Mesothelial cell of epicardium (in vitro differentiated cells): ENCODE measurements around the gene SYNE2. TPM values are rescaled to one million over a fixed set of nuclear protein-coding genes. Genes with fewer than 3 reads are reported as not detected.
"Not testable (repeated sequence)": the region's sequence is repeated elsewhere in the genome, so short reads cannot be mapped to it uniquely, and the experiment has no call there.

Source experiments
- DNase-seq, 2 experiments: peaks; one replicate each; pipeline ENCODE4 v3.0.0; 2021; ENCODE audit warnings: low spot score in 2 of 2; ENCODE audit not compliant: unreplicated experiment in 2 of 2
- H3K27ac Mint-ChIP-seq: 2 replicates; pipeline ENCODE4 v1.8.0; 2021; ENCODE audit warnings: mixed read lengths
- H3K27me3 Mint-ChIP-seq: 2 replicates; pipeline ENCODE4 v1.8.0; 2021; ENCODE audit warnings: low read depth, mixed read lengths
- H3K36me3 Mint-ChIP-seq: 2 replicates; pipeline ENCODE4 v1.8.0; 2021; ENCODE audit warnings: mixed read lengths
- H3K4me1 Mint-ChIP-seq: 2 replicates; pipeline ENCODE4 v1.8.0; 2021; ENCODE audit warnings: mixed read lengths
- H3K4me3 Mint-ChIP-seq: 2 replicates; pipeline ENCODE4 v1.8.0; 2021; ENCODE audit warnings: mild to moderate bottlenecking, moderate library complexity, mixed read lengths
- H3K9me3 Mint-ChIP-seq: 2 replicates; pipeline ENCODE4 v1.8.0; 2021; ENCODE audit warnings: mixed read lengths
- total RNA-seq: library from RNA; stranded (reverse); gene quantifications from 3 replicates; pipeline ENCODE4 v1.2.1, GENCODE V29; 2021
- TF ChIP-seq, protein P1 (sequence below): fragments of 200-600 bp; sonication (generic); IDR thresholded peaks from one replicate; pipeline ENCODE4 v1.5.0; 2021; ENCODE audit warnings: antibody characterized with exemption; ENCODE audit not compliant: unreplicated experiment

The SYNE2 gene
- total RNA-seq, 1 donor from 2014 or later = 87.1 TPM

GRCh38 chr14:64210216-64210615 lies 357.4 kb downstream of the SYNE2 start:
- Mint-ChIP-seq H3K4me3 (no peak overlapping the region), H3K27ac (no peak overlapping the region), H3K36me3 (peaks cover 17% of the 10 kb centered on the region), H3K27me3 (no peaks in the 10 kb centered on the region), H3K4me1 (peaks cover 21% of the 10 kb centered on the region), H3K9me3 (no peaks in the 10 kb centered on the region)
- no peak for DNase-seq
- TF ChIP-seq, protein P1, sequence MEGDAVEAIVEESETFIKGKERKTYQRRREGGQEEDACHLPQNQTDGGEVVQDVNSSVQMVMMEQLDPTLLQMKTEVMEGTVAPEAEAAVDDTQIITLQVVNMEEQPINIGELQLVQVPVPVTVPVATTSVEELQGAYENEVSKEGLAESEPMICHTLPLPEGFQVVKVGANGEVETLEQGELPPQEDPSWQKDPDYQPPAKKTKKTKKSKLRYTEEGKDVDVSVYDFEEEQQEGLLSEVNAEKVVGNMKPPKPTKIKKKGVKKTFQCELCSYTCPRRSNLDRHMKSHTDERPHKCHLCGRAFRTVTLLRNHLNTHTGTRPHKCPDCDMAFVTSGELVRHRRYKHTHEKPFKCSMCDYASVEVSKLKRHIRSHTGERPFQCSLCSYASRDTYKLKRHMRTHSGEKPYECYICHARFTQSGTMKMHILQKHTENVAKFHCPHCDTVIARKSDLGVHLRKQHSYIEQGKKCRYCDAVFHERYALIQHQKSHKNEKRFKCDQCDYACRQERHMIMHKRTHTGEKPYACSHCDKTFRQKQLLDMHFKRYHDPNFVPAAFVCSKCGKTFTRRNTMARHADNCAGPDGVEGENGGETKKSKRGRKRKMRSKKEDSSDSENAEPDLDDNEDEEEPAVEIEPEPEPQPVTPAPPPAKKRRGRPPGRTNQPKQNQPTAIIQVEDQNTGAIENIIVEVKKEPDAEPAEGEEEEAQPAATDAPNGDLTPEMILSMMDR = no peak

DNA sequence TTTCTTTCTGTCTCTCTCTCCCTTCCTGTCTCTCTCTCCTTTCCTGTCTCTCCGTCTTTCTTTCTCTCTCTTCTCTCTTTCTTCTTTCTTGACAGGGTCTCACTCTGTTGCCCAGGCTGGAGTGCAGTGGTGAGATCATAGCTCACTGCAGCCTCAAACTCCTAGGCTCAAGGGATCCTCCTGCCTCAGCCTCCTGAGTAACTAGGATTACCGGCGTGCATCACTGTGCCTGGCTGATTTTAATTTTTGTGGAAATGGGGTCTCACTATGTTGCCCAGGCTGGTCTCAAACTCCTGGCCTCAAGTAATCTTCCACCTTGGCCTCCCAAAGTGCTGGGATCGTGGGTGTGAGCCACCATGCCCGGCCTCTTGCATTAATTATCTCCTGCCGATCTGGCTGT lies 358.1 kb downstream of the SYNE2 start:
- H3K27me3 Mint-ChIP-seq, H3K4me3 Mint-ChIP-seq, H3K9me3 Mint-ChIP-seq, DNase-seq, H3K27ac Mint-ChIP-seq: not testable (repeated sequence)
- Mint-ChIP-seq H3K36me3 (peaks cover 22% of the 10 kb centered on the region), H3K4me1 (peaks cover 18% of the 10 kb centered on the region)

DNA sequence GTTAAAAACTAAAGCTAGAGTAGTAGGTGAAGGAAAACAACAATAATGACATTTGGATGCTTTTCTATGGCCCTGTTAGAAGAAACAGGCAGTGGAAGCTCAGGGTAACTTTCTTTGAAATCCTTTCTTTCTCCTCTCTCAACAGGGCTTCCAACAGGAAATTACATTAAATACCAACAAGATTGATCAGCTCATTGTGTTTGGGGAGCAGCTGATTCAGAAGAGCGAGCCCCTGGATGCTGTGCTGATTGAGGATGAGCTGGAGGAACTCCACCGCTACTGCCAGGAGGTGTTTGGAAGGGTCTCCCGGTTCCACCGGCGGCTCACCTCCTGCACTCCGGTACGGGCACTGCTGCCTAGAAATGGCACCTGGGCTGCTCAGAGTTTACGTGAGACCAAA lies 359.9 kb downstream of the SYNE2 start:
- H3K27me3 Mint-ChIP-seq = no peaks in the 10 kb centered on the region
- no peak for DNase-seq
- H3K4me3 Mint-ChIP-seq = no peak overlapping the region
- H3K4me1 Mint-ChIP-seq = peaks cover 23% of the 10 kb centered on the region
- H3K27ac Mint-ChIP-seq = peak overlapping the region; percentile 47
- H3K36me3 Mint-ChIP-seq = peaks cover 34% of the 10 kb centered on the region
- H3K9me3 Mint-ChIP-seq = no peaks in the 10 kb centered on the region
- TF ChIP-seq, protein P1 = no peak

DNA sequence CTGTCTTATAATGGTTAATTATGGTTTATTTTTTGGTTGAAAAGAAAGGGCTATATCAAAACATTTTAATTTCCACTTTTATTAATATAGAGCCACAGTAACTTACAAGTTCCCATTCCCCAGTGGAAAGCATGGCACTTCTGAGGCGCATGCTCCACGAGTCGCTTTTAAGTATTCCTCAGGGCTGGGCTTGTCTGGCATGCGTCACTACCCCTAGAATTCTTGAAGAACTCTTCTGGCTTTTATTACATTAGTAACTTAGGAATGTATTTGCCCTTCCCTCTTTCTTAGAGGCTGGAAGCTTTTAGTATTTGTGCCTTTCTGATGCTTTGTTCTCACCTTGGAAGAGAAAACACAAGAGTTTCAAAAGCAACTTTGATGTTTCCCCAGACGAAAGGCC lies 360.3 kb downstream of the SYNE2 start:
- Mint-ChIP-seq H3K4me3 (no peak overlapping the region), H3K27me3 (no peaks in the 10 kb centered on the region), H3K4me1 (peaks cover 27% of the 10 kb centered on the region), H3K27ac (peak overlapping the region; percentile 96), H3K9me3 (no peaks in the 10 kb centered on the region), H3K36me3 (peaks cover 34% of the 10 kb centered on the region)
- DNase-seq = no peak
- TF ChIP-seq, protein P1 = no peak

- H3K4me3 Mint-ChIP-seq = no peak overlapping the region
- TF ChIP-seq, protein P1 = no peak
- peak overlapping the region; percentile 96 for H3K27ac Mint-ChIP-seq
- no peak for DNase-seq
- H3K27me3 Mint-ChIP-seq = no peaks in the 10 kb centered on the region
- peaks cover 36% of the 10 kb centered on the region for H3K4me1 Mint-ChIP-seq
- no peaks in the 10 kb centered on the region for H3K9me3 Mint-ChIP-seq
- peaks cover 34% of the 10 kb centered on the region for H3K36me3 Mint-ChIP-seq
Observed at GRCh38 chr14:64213853-64214570, 361.2 kb downstream of the SYNE2 start.

DNA sequence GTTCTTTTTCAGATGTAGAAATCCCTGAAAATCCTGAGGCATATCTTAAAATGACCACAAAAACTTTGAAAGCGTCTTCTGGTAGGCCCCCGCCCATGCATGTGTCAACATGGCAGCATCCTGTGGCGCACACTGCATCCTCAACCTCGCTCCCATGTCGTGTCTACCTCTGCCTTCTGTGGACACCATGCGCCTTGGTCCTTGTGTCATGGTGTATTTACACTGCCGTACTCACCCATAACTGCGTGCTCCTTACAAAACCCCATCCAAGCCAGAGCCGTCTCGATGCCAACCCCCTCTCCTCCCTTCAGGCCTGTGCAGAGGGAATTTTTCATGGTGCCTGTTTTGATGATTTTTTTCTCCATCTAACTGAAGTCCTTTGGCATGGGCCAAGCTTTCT lies 362.5 kb downstream of the SYNE2 start:
- Mint-ChIP-seq H3K27ac (peak overlapping the region; percentile 33), H3K4me1 (peaks cover 44% of the 10 kb centered on the region), H3K36me3 (peaks cover 34% of the 10 kb centered on the region), H3K9me3 (no peaks in the 10 kb centered on the region), H3K4me3 (no peak overlapping the region), H3K27me3 (no peaks in the 10 kb centered on the region)
- TF ChIP-seq, protein P1 = no peak
- DNase-seq = no peak
